Upper lobe of left lung (tissue), 4 donors: ENCODE data around the gene ME3.

ENCODE experiments used
- EP300 ChIP-seq, 4 donors: sonication (generic); formaldehyde crosslinking; IDR thresholded peaks; one replicate each; pipeline ENCODE4 v1.5.1; 2017; ENCODE audit warnings: antibody characterized with exemption in 4 of 4, control low read depth in 2 of 4
- POLR2A ChIP-seq, 4 donors: fragments of 450-650 bp; IDR thresholded peaks; one replicate each; pipeline ENCODE4 v1.5.1; 2016 to 2017; ENCODE audit warnings: antibody characterized with exemption in 4 of 4, mild to moderate bottlenecking in 2 of 4
- POLR2AphosphoS5 ChIP-seq, 2 donors: sonication (generic); formaldehyde crosslinking; IDR thresholded peaks; one replicate each; pipeline ENCODE4 v1.5.1; 2017; ENCODE audit warnings: antibody characterized with exemption in 2 of 2
- TF ChIP-seq, protein P1 (sequence below), 6 experiments: fragments of 450-650 bp in 4 of 6; fragments of 200-600 bp in 2 of 6; sonication (generic) in 2 of 6; IDR thresholded peaks; one replicate each; pipeline ENCODE4 v1.5.1; 2016 to 2019; ENCODE audit warnings: antibody characterized with exemption in 6 of 6

DNA sequence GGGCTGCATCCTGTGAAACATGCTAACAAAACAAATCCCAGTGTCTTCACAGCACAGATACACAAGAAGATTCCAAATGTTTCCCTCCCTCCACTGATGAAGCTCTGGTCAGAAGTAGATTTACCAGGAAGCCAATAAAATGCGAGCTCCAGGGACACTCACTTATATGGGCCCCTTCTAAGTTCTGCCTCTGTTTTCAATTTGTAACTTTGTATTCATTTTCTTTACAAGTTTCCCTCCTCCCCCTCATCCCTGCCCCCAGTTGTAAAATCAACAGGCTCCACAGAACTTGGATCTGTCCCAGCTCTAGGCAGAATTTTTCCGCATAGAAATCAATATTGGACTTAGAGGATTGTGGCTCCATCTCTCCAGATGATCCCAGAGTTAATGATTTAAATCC, 48.1 kb upstream of the ME3 start:
- TF ChIP-seq, protein P1, sequence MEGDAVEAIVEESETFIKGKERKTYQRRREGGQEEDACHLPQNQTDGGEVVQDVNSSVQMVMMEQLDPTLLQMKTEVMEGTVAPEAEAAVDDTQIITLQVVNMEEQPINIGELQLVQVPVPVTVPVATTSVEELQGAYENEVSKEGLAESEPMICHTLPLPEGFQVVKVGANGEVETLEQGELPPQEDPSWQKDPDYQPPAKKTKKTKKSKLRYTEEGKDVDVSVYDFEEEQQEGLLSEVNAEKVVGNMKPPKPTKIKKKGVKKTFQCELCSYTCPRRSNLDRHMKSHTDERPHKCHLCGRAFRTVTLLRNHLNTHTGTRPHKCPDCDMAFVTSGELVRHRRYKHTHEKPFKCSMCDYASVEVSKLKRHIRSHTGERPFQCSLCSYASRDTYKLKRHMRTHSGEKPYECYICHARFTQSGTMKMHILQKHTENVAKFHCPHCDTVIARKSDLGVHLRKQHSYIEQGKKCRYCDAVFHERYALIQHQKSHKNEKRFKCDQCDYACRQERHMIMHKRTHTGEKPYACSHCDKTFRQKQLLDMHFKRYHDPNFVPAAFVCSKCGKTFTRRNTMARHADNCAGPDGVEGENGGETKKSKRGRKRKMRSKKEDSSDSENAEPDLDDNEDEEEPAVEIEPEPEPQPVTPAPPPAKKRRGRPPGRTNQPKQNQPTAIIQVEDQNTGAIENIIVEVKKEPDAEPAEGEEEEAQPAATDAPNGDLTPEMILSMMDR (IDR thresholded peaks at IDR 0.05): no peak
- no peak for TF ChIP-seq POLR2A (IDR thresholded peaks at IDR 0.05)
- no peak for TF ChIP-seq POLR2AphosphoS5 (IDR thresholded peaks at IDR 0.05)
- no peak for TF ChIP-seq EP300 (IDR thresholded peaks at IDR 0.05)
